ENCODE measurements around the gene PDP2. TPM values are rescaled to one million over a fixed set of nuclear protein-coding genes. Genes with fewer than 3 reads are reported as not detected.

Gene PDP2
- total RNA-seq, 1 experiment from 2014 or later: 28.4 TPM

GRCh38 chr16:66874079-66874775 lies 6.1 kb upstream of the PDP2 start (continued):
- TF ChIP-seq ATF1 (CRISPR knock-in tag; IDR thresholded peaks at IDR 0.05): no peak
- TF ChIP-seq PRRX2 (CRISPR knock-in tag; IDR thresholded peaks at IDR 0.05): no peak
- no peak for TF ChIP-seq TEAD4 (CRISPR knock-in tag; IDR thresholded peaks at IDR 0.05)
- no peak for TF ChIP-seq ELF4 (CRISPR knock-in tag; IDR thresholded peaks at IDR 0.05; ENCODE audit: low read depth)
- TF ChIP-seq GABPB1 (CRISPR knock-in tag; IDR thresholded peaks at IDR 0.05): no peak
- no peak for TF ChIP-seq IRF1 (CRISPR knock-in tag; IDR thresholded peaks at IDR 0.05)
- no peak for TF ChIP-seq ZBTB43 (CRISPR knock-in tag; IDR thresholded peaks at IDR 0.05)
- TF ChIP-seq FOXP1 (CRISPR knock-in tag; IDR thresholded peaks at IDR 0.05; ENCODE audit: borderline replicate concordance): no peak
- TF ChIP-seq JUN (CRISPR knock-in tag; IDR thresholded peaks at IDR 0.05): no peak

- H3K36me3 Mint-ChIP-seq: no peaks in the 10 kb centered on the region
- no peak overlapping the region for H3K4me3 Mint-ChIP-seq
- H3K9me3 Mint-ChIP-seq: no peaks in the 10 kb centered on the region
- peaks cover 11% of the 10 kb centered on the region for H3K27me3 Mint-ChIP-seq (ENCODE audit: low read depth)
- peaks cover 17% of the 10 kb centered on the region for H3K4me1 Mint-ChIP-seq
- ATAC-seq (no peak), DNase-seq (ENCODE audit: low spot score) (no peak)
- no peak overlapping the region for H3K27ac Mint-ChIP-seq
- ChIA-PET CTCF (interaction anchor here (1.0 to 2.3 kb wide), 3 partner anchors 10 to 47 kb away, joined by 3 to 11 read pairs (median 4); partner anchors contain the start of gene NAE1), POLR2A (no interaction called here)
- TF ChIP-seq STAT6 (CRISPR knock-in tag; conservative IDR thresholded peaks at IDR 0.05; ENCODE audit: low read depth) (no peak), CTCF (IDR thresholded peaks at IDR 0.05) (no peak), ZSCAN18 (CRISPR knock-in tag; IDR thresholded peaks at IDR 0.05) (no peak), MAX (CRISPR knock-in tag; IDR thresholded peaks at IDR 0.05) (no peak), ETV6 (CRISPR knock-in tag; IDR thresholded peaks at IDR 0.05) (no peak), HMGA2 (CRISPR knock-in tag; IDR thresholded peaks at IDR 0.05) (no peak), FOXP4 (CRISPR knock-in tag; IDR thresholded peaks at IDR 0.05) (no peak), ZNF219 (CRISPR knock-in tag; IDR thresholded peaks at IDR 0.05; ENCODE audit: borderline replicate concordance) (no peak), USF1 (CRISPR knock-in tag; IDR thresholded peaks at IDR 0.05) (no peak), ZNF281 (CRISPR knock-in tag; IDR thresholded peaks at IDR 0.05) (no peak), HMGXB4 (CRISPR knock-in tag; IDR thresholded peaks at IDR 0.05) (no peak)
Measured at GRCh38 chr16:66878067-66878466, 2.2 kb upstream of the PDP2 start.

Measured in WTC11 (cell line).